DMS153 (cell line): Measurements from ENCODE around the gene FAM111A.

Experiments used
- DNase-seq: peaks from one replicate; lab custom pipeline; 2025; lab: John Stamatoyannopoulos, UW

Gene FAM111A

GRCh38 chr11:59199546-59200422 is 57.1 kb downstream of the FAM111A start:
- DNase-seq, result no peak

DNA sequence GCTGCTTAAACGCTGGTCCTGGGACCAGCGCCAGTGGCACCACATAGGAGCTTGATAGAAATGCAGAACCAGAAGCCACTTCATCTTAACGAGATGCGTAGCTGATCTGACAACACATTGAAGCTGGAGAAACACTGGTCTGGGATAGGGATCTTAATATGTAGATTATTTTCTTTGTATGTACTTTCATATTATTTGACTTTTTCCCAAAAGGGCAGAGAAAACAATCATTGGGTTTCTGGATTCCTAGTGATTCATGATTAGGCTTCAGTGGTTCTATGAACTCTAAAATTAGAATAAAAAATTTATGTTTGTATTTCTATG is 57.7 kb downstream of the FAM111A start:
- DNase-seq, result no peak

DNA sequence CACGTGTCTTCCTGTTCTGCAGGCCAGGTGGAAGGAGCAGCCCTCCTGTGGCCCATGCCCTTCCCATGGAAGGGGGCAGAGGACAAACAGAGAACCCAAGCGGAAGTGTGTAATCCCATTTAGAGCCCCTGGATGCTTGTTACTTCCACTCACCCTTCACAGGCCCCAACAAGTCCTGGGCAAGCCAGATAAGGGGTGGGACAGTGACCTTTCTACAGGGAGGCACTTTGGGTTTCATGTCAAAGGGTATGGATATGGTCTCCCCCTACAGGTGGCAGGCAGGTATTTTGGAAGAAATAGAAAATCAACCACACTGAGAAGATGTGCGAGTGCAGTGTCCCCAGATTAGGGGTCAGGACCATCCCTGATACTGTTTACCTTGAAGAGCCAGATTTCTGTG is 58.7 kb downstream of the FAM111A start:
- DNase-seq, result no peak
